Fibroblast of skin of back (primary cell): ENCODE results near the gene CREBRF.

Source experiments
- DNase-seq: peaks from one replicate; pipeline ENCODE4 v3.0.0-alpha.2; 2013

Gene CREBRF

GRCh38 chr5:173161148-173161547 is 105.0 kb downstream of the CREBRF start:
- DNase-seq, result no peak

GRCh38 chr5:173163219-173163618 is 107.1 kb downstream of the CREBRF start:
- peak; percentile 7 for DNase-seq

- no peak for DNase-seq
Measured at GRCh38 chr5:173165177-173166016, 109.2 kb downstream of the CREBRF start.

- DNase-seq, result no peak
Measured at GRCh38 chr5:173172166-173172565, 116.0 kb downstream of the CREBRF start.

GRCh38 chr5:173175523-173175922 is 119.4 kb downstream of the CREBRF start:
- DNase-seq, result no peak

GRCh38 chr5:173178369-173178910 is 122.3 kb downstream of the CREBRF start:
- DNase-seq, result no peak

GRCh38 chr5:173180331-173180730 is 124.2 kb downstream of the CREBRF start:
- DNase-seq, result peak; percentile 50

- no peak for DNase-seq
Measured at GRCh38 chr5:173187054-173187743, 131.0 kb downstream of the CREBRF start.

GRCh38 chr5:173188280-173188679 is 132.1 kb downstream of the CREBRF start:
- DNase-seq, result no peak
